GM23248 (cell line): ENCODE measurements around the gene PPP2R5C. TPM values are rescaled to one million over a fixed set of nuclear protein-coding genes. Genes with fewer than 3 reads are reported as not detected.
A peak's percentile ranks its signal among the peaks of the same experiment; 100 is the strongest.

ENCODE experiments used
- DNase-seq: peaks from one replicate; pipeline ENCODE4 v3.0.0-alpha.2; 2015
- H2AFZ ChIP-seq: fragments of 200-600 bp; sonication (generic); 2 replicates; pipeline ENCODE4 v1.6.1; 2016; ENCODE audit warnings: antibody characterized with exemption
- H3F3A ChIP-seq: fragments of 200-600 bp; sonication (generic); 2 replicates; pipeline ENCODE4 v1.6.1; 2016; ENCODE audit warnings: mild to moderate bottlenecking, antibody characterized with exemption, mixed run types; ENCODE audit not compliant: insufficient read depth
- H3K27ac ChIP-seq: fragments of 200-600 bp; sonication (generic); 2 replicates; pipeline ENCODE4 v1.5.1; 2016; ENCODE audit warnings: mild to moderate bottlenecking
- H3K27me3 ChIP-seq: fragments of 200-600 bp; sonication (generic); replicated peaks from 2 replicates; pipeline ENCODE4 v1.6.1; 2016; ENCODE audit warnings: mild to moderate bottlenecking; ENCODE audit not compliant: insufficient read depth
- H3K36me3 ChIP-seq: fragments of 200-600 bp; sonication (generic); 2 replicates; pipeline ENCODE4 v1.6.1; 2016; ENCODE audit warnings: low read depth, mild to moderate bottlenecking
- H3K4me1 ChIP-seq: fragments of 200-600 bp; sonication (generic); 2 replicates; pipeline ENCODE4 v1.6.1; 2016; ENCODE audit warnings: mild to moderate bottlenecking; ENCODE audit not compliant: insufficient read depth
- H3K4me2 ChIP-seq: fragments of 200-600 bp; sonication (generic); one replicate; pipeline ENCODE4 v1.6.1; 2016; ENCODE audit warnings: mild to moderate bottlenecking; ENCODE audit not compliant: unreplicated experiment
- H3K4me3 ChIP-seq: fragments of 200-600 bp; sonication (generic); 2 replicates; pipeline ENCODE4 v1.5.1; 2016; ENCODE audit warnings: mild to moderate bottlenecking
- H3K79me2 ChIP-seq: fragments of 200-600 bp; sonication (generic); 2 replicates; pipeline ENCODE4 v1.6.1; 2016; ENCODE audit warnings: mild to moderate bottlenecking; ENCODE audit not compliant: insufficient read depth
- H3K9ac ChIP-seq: fragments of 200-600 bp; sonication (generic); 2 replicates; pipeline ENCODE4 v1.6.1; 2016; ENCODE audit warnings: mild to moderate bottlenecking
- H3K9me2 ChIP-seq: fragments of 200-600 bp; sonication (generic); 2 replicates; pipeline ENCODE4 v1.6.1; 2016; ENCODE audit warnings: mixed run types, mild to moderate bottlenecking, moderate library complexity; ENCODE audit not compliant: insufficient read depth
- H3K9me3 ChIP-seq: fragments of 200-600 bp; sonication (generic); one replicate; pipeline ENCODE4 v1.6.1; 2017; ENCODE audit warnings: low read depth
- H4K20me1 ChIP-seq: fragments of 200-600 bp; sonication (generic); 2 replicates; pipeline ENCODE4 v1.6.0; 2016; ENCODE audit not compliant: insufficient read depth
- EZH2 ChIP-seq: fragments of 200-600 bp; sonication (generic); IDR thresholded peaks from 2 replicates; pipeline ENCODE4 v1.6.1; 2018; ENCODE audit warnings: antibody characterized with exemption, mild to moderate bottlenecking; ENCODE audit not compliant: insufficient read depth, poor library complexity, severe bottlenecking
- EZH2phosphoT487 ChIP-seq: fragments of 200-600 bp; sonication (generic); IDR thresholded peaks from 2 replicates; pipeline ENCODE4 v1.6.1; 2018; ENCODE audit warnings: antibody characterized with exemption, moderate library complexity, mild to moderate bottlenecking, low read depth; ENCODE audit not compliant: insufficient read depth
- WGBS, 2 experiments: methylation state at CpG; one replicate each; pipeline ENCODE4 v1.1.6; 2015 to 2017; ENCODE audit warnings: low lambda C conversion rate in 2 of 2, low coverage in 1 of 2; ENCODE audit errors: missing lambda C conversion rate in 2 of 2; 5-methylcytosine and 5-hydroxymethylcytosine counted together
- in situ Hi-C: fragments of 300-500 bp; cut with MboI; formaldehyde crosslinking; loops from 2 replicates; pipeline ENCODE4 v1.15.0; 2020
- polyA plus RNA-seq: library from polyadenylated mRNA; unstranded; fragments of >200 nt; fragmentation: Nextera tagmentation; extraction: Ambion mirVana; gene quantifications from 2 replicates; pipeline ENCODE4 v1.2.1, GENCODE V29; 2016
- total RNA-seq: library from RNA; depleted of rRNA; stranded (reverse); fragments of >200 nt; shearing (Covaris generic); gene quantifications from 2 replicates; pipeline ENCODE4 v1.2.3, GENCODE V29; 2014

The PPP2R5C gene
- total and polyA plus RNA-seq, 2 experiments from 2014 or later = 76.3 to 77.9 TPM

DNA sequence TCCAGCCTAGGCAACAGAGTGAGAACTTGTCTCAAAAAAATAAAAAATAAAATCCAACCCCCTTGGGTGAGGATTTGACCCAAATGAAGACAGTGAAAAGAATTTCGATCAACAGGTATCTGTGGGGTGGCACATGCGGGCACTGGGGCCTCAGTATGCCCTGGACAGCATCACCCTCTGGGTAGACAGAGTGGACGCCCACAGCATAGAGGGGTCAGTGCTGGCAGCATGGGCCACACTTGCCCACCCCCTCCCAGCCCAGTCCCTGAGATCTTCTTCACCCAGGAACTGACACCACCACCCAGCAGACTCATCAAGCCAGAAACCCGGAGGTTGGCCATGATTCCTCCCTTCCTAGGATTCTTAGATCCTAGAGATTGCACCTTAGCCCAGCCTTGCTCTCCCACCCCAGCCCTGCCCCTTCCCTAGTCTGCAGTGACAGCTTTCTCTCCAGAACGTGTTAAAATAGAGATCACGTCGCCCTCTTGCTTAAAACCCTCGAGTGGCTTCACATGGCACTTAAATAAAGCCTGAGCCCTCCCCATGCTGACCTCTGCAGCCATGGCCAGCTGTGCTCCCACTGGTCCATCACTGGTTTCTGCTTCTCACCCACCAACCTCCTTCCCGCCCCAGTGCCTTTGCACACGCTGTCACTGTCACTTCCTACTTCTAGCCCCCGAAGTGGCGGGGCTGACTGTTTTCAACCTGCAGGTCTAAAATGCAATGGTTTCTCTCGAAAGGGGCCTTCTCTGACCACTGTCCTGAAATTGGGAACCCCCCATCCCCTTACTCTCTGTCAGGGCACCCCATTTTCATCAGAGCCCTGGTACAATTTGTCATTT is 176.6 kb downstream of the PPP2R5C start:
- H3K4me1 ChIP-seq = no peaks in the 10 kb centered on the region
- H3K4me2 ChIP-seq = no peak overlapping the region
- no peaks in the 10 kb centered on the region for H3K27me3 ChIP-seq
- no peak overlapping the region for H3K9ac ChIP-seq
- H3K36me3 ChIP-seq = no peaks in the 10 kb centered on the region
- H3K9me2 ChIP-seq = no peaks in the 10 kb centered on the region
- no peak overlapping the region for H3K27ac ChIP-seq
- no peaks in the 10 kb centered on the region for H3F3A ChIP-seq
- WGBS, 2 experiments = 46 to 48% methylated on average over 12 to 13 of the region's 13 CpGs
- TF ChIP-seq EZH2phosphoT487 = no peak
- H2AFZ ChIP-seq = no peak overlapping the region
- no peaks in the 10 kb centered on the region for H3K9me3 ChIP-seq
- in situ Hi-C loops = no loop called here
- DNase-seq = no peak
- no peaks in the 10 kb centered on the region for H4K20me1 ChIP-seq
- no peaks in the 10 kb centered on the region for H3K79me2 ChIP-seq
- no peak overlapping the region for H3K4me3 ChIP-seq

DNA sequence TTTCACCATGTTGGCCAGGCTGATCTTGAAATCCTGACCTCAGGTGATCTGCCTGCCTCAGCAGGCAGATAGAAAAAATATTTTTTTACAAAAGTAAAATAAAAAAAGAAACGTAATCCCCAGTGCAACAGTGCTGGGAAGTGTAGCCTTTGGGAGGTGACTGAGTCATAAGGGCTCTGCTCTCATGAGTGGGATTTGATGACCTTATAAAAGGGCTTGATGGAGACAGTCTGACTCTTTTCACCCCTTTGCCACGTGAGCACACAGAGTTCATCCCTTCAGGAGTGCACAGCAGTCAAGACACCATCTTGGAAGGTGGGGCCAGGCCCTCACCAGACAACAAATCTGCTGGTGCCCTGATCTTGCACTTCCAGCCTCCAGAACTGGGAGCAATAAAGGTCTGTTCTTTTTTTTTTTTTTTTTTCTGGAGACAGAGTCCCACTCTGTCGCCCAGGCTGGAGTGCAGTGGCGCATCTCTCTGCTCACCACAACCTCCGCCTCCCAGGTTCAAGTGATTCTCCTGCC is 178.2 kb downstream of the PPP2R5C start:
- WGBS, 2 experiments = 66 to 71% methylated on average over 5 of the region's 5 CpGs
- Histone ChIP-seq H3K27me3 (no peaks in the 10 kb centered on the region), H3K9ac (no peak overlapping the region), H3K9me2 (no peaks in the 10 kb centered on the region), H3K27ac (no peak overlapping the region), H3K4me1 (no peaks in the 10 kb centered on the region), H3K4me2 (no peak overlapping the region), H3K9me3 (no peaks in the 10 kb centered on the region), H3F3A (no peaks in the 10 kb centered on the region), H3K79me2 (no peaks in the 10 kb centered on the region), H4K20me1 (no peaks in the 10 kb centered on the region), H3K36me3 (no peaks in the 10 kb centered on the region), H3K4me3 (no peak overlapping the region), H2AFZ (no peak overlapping the region)
- DNase-seq = no peak
- no peak for TF ChIP-seq EZH2
- TF ChIP-seq EZH2phosphoT487 = no peak
- in situ Hi-C loops = no loop called here

DNA sequence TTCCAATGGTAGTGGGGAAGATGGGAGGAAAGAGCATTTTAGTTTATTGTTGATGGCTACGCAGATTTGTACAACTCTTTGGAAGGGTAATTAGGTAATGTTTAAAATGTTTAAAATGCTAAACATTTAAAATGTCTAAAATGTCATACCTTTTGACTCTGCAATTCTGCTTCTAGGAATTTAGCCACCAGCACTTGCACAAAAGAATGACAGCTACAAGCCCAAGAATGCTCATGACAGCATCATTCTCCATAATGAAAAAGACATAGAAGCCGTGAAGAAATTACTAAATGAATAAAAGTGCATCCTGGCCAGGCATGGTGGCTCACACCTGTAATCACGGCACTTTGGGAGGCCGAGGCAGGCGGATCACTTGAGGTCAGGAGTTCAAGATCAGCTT is 182.9 kb downstream of the PPP2R5C start:
- Histone ChIP-seq H3F3A (no peaks in the 10 kb centered on the region), H3K4me1 (peaks cover 5% of the 10 kb centered on the region; the same call in 1 of the 2 replicates), H3K9ac (no peak overlapping the region), H3K4me3 (no peak overlapping the region), H2AFZ (no peak overlapping the region), H3K36me3 (no peaks in the 10 kb centered on the region), H3K27me3 (no peaks in the 10 kb centered on the region), H4K20me1 (no peaks in the 10 kb centered on the region), H3K9me3 (no peaks in the 10 kb centered on the region), H3K4me2 (no peak overlapping the region), H3K79me2 (peaks cover 10% of the 10 kb centered on the region), H3K9me2 (no peaks in the 10 kb centered on the region), H3K27ac (no peak overlapping the region)
- DNase-seq = no peak
- TF ChIP-seq EZH2 = no peak
- no peak for TF ChIP-seq EZH2phosphoT487
- in situ Hi-C loops = no loop called here
- WGBS, 2 experiments = 46 to 56% methylated on average over 5 of the region's 5 CpGs

DNA sequence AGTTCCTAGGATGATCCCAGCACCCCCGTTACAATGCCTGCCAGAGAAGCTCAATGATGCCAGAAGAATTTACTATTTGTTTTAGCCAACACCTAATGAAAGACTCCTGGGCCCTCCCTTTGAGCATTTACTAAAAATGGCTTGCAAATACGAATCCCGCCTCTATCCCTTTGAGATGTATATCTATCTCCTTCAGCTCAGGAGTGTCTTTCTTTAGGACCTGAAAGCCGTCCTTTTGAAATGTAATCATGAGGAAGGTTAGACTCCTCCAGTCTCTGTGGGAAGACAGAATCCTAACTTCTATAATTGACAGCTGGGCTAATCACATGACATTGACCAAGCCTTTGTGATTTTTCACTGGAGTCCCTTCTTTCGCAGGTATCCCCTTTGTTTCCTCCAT is 183.7 kb downstream of the PPP2R5C start:
- no peak overlapping the region for H3K9ac ChIP-seq
- no peak for TF ChIP-seq EZH2
- no peak for TF ChIP-seq EZH2phosphoT487
- H3K9me3 ChIP-seq = no peaks in the 10 kb centered on the region
- no peaks in the 10 kb centered on the region for H3K9me2 ChIP-seq
- H4K20me1 ChIP-seq = no peaks in the 10 kb centered on the region
- peak overlapping the region; percentile 42 for H2AFZ ChIP-seq
- no peak overlapping the region for H3K4me2 ChIP-seq
- peaks cover 6% of the 10 kb centered on the region; the same call in 1 of the 2 replicates for H3K4me1 ChIP-seq
- H3K4me3 ChIP-seq = no peak overlapping the region
- DNase-seq = no peak
- in situ Hi-C loops = no loop called here
- H3K79me2 ChIP-seq = peaks cover 17% of the 10 kb centered on the region
- H3K27ac ChIP-seq = no peak overlapping the region
- no peaks in the 10 kb centered on the region for H3F3A ChIP-seq
- WGBS, 2 experiments = 7 to 12% methylated on average over 5 of the region's 5 CpGs
- no peaks in the 10 kb centered on the region for H3K27me3 ChIP-seq
- H3K36me3 ChIP-seq = no peaks in the 10 kb centered on the region
